GM18508 (cell line): Measurements from ENCODE around the gene UBE2Z.
"Not testable (repeated sequence)": the region's sequence is repeated elsewhere in the genome, so short reads cannot be mapped to it uniquely, and the experiment has no call there.

ENCODE experiments used
- ATAC-seq: cut with Tn5 transposase; IDR thresholded peaks from one replicate; pipeline ENCODE4 v1.9.1; 2021; ENCODE audit warnings: moderate number of reproducible peaks; ENCODE audit not compliant: insufficient read depth, unreplicated experiment

The UBE2Z gene

DNA sequence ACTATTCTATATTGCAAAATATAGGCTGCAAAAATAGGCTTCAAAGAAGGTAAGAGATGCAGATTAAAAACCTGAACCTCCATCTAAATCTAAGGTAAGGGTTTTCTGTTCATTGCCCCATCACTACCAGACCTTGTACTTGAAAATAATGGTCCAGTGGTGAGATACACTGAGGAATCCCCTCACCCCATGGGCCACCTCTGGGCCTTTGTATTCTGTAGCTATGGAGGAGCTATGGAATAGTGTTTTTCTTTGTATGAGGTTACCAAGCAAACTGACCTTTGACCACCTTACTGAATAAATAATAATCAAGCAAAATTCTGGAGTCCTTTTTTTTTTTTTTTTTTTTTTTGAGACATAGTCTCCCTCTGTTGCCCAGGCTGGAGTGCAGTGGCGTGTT is 4.8 kb upstream of the UBE2Z start:
- ATAC-seq = no peak

DNA sequence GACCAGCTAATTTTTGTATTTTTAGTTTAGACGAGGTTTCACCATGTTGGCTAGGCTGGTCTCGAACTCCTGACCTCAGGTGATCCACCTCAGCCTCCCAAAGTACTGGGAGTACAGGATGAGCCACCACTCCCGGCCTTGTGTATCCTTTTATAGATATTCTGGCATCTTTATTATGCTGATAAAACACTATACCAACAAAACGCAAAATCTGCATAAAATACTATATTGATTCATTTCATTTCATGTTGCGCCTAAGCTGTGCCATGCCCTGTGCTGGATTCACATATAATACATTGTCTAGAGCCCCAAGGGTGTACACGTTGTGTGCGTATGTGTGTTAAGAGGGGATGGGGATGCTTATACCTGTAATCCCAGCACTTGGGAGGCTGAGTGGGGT is 3.8 kb upstream of the UBE2Z start:
- ATAC-seq = no peak

DNA sequence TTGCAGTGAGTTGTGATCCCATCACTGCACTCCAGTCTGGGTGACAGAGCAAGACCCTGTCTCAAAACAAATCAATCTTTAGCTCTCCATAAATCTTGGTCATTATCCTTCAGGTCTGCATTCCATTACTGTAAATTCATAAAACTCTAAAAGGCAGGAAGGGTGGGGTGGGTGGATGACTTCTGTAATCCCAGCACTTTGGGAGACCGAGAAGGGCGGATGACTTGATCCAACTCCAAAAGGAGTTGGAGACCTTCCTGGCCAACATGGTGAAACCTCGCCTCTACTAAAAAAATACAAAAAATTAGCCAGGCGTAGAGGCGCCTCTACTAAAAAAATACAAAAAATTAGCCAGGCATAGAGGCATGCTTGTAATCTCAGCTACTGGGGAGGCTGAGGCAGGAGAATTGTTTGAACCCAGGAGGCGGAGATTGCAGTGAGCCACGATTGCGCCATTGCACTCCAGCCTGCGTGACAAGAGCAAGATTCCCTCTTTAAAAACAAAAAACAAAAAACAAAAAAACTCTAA is 2.2 kb upstream of the UBE2Z start:
- no peak for ATAC-seq

DNA sequence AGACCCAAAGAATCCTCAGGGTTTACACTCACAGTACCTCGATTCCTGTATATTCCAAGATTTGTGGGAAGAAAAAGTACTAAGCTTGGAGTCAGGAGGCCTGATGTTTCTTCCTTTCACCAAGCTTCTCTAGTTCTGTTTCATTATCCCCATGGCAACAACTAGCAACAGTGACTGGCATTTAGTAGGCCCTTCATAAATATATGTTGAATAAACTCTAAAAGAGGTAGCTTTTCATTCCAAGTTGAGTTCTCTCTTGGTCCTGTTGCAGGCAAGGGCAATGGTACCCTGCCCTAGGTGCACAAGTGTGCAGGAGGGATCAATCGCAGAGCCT is 527 bp upstream of the UBE2Z start:
- no peak for ATAC-seq

DNA sequence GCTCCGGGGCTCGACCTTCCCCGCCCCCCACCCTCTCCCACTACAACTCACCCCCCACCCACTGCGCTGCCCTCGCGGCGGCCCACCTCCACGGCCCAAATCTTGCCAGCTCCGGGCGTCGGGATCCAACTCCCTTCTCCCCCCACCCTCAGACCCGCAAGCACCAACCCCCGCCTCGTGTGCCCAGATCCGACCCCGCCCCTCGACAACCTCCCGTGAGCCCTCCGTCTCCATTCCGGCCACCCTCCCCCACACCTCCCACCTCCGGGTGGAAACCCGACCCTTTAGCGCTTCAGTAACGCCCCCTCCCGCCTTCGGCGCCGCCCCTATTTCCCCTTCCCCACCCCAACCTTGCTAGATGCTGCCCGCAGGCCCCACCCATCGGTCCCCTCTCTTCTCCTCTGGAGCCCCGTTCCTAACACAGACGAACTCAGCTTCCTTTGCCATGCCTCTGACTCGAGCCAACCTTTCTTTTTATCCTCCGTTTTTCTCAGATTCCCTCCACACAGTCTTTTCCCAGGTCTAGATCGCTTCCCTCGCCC is 717 bp downstream of the UBE2Z start:
- no peak for ATAC-seq

DNA sequence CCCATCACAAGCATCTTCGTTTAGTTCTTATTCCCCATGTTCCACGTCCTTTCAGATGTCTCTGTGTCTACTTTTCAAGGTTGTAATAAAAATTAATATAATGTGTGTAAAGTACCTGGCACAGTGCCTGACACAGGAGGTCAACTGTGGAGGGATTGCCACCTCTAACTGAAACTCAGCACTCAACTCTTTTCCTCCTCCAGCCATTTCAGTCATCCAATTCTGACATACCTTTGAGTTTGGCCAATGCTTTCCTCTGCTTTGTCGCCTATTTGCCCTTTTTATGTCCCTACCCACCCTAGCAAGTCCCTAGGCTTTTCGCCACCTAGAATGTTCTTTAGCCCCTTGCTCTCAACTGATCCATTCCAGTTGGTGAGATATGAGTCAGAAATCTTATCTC is 1.6 kb downstream of the UBE2Z start:
- ATAC-seq = no peak

DNA sequence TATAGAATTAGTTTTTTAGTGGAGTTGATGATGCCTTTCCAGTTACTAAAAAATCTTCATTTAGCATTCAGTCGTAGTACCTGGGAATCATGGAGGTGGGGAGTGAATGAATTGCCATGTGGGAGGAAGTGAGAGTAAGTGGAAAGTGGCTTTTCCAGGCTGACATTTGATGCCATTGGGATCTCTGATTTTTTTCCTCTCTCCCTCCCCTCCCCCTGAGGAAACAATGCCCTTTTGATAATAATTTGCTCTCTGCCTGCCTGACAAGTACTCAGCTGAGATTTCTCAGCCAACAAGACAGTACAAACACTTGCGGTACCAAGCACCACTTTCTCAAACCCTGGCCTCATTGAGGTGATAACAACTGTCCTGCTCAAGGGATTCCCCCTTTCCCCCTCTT is 2.2 kb downstream of the UBE2Z start:
- ATAC-seq = no peak

DNA sequence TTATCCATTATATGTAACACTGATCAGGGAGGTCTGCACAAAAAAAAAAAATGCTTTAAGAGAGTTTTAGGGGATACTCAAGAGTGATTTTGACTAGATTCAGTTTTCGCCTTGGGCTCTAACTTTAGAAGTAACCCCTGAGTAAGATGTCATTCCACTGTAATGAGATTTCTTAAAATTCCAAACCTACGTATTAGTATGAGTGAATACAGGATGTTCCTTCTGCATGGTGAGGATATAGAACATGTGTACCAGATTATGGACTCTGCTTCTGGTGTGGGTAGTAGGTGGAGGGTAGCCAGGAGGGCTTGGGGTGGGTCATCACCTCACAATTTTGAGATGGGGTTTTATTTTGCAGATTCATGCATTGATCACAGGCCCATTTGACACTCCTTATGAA is 4.3 kb downstream of the UBE2Z start:
- ATAC-seq = no peak

DNA sequence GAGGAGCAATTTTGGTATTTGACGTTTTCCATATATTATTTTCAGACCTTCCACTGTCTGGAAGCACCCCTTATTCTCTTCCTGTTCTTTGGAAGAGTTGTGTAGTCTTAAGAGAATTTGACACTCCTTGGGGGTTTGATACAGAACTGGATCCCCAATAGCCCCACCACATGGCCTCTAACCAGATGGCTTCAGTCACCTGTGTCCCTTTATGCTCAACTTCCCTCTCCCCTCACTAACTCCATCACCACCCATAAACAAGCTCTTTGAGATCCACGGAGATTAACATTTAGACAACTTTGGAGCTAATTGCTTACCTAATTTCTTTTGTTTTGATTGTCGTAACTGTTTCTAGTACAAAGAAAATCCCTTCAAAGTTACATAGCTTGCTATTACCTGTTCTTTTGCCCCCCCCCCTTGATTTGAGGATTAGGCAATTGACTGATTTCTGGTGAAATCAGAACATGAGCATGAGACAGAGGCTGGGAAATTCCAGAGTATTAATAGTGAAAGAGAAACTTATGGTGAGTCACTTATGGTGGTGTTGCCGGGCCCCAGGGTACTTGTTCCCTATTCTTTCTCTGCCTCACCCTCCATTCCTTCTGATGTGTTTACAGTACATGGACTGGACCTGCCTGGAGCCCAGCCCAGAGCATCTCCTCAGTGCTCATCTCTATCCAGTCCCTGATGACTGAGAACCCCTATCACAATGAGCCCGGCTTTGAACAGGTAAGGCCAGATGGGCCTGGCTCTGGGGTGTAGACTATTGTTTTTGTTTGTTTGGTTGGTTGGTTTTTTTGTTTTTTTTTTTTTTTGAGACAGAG is 7.5 kb downstream of the UBE2Z start:
- ATAC-seq = no peak

DNA sequence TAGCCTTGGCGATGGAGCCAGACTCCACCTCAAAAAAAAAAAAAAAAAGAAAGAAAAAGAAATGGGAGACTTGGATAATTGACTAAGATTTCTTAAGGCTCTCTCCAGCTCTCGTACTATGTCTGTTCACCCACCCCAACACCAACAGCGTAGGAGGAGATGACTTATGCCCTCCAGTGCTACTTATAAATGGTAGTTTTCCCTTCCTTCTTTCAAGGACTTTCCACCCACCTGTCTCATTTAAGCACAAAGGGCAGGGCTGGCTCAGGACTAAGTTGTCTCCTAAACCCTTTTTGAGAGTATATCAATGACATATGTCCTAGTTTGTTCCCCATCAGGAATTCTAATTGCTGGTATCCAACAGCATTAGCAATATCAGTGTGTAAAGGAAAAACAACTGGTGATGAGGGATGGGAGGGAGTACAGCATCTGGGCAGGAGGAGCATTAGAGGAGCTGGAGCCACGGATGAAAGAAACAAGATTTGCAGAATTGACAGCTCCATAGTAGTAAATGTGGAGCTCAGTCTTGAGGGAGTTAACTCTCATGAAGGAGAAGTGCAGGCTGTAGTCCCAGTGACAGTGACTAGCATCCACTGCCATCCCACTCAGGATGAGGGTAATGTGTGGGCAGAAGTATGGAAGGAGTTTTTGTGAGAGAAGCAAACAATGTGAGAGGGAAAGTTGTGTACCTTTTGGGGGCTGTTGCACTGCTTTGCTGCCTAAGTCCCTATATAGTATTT is 17.2 kb downstream of the UBE2Z start:
- ATAC-seq = no peak

DNA sequence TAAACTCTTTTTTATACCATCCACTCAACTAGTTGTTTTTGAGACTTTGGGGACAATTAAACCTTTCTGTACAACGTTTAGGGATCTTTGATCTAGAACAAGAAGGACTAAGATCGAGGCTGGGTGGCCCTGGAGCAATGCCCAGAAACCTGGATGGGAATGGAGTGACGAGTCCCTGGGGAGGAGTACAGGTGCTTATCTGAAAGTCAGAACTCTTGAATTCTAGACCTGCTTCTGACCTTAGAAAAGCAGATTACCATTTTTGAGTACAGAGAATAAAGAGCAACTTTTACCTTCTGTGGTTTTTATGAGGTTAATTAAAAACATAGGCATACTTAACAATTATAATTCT is 17.8 kb downstream of the UBE2Z start:
- ATAC-seq = no peak

DNA sequence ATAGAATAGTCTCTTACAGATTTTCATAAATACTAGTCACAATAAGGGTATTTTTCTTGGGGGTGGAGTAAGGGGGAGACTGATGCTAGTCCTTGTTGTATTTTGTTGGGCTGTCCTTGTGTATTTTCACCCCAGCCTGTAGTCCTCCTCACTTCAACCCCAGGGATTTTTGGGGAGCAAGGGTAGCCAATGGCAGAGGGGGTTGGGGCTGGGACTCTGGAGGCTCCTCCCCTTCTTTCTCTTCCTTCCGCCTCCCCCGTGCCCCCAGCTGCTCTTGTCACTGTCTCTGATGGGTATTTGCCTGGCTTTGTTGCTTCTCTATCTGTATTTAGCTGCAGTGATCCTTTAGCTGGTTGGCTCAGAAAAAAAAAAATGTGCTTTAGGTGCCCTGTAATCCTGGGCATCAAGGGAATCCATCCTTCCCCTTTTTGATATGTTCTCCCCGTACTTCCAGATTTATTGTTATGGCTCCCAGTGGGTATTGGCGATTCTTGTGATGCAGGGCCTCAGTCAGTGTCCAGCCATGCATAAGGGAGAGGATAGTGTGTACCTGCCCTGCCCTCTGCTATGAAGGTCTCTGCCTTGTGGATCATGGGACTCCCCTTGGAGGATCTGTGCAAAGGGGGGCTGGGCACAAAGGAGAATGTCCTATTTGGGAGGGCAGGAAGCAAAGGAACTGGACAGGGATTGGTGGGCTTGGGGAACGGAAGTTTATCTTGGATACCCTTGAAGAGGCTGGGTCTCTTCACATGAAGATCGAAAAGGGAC is 20.0 kb downstream of the UBE2Z start:
- ATAC-seq = no peak

DNA sequence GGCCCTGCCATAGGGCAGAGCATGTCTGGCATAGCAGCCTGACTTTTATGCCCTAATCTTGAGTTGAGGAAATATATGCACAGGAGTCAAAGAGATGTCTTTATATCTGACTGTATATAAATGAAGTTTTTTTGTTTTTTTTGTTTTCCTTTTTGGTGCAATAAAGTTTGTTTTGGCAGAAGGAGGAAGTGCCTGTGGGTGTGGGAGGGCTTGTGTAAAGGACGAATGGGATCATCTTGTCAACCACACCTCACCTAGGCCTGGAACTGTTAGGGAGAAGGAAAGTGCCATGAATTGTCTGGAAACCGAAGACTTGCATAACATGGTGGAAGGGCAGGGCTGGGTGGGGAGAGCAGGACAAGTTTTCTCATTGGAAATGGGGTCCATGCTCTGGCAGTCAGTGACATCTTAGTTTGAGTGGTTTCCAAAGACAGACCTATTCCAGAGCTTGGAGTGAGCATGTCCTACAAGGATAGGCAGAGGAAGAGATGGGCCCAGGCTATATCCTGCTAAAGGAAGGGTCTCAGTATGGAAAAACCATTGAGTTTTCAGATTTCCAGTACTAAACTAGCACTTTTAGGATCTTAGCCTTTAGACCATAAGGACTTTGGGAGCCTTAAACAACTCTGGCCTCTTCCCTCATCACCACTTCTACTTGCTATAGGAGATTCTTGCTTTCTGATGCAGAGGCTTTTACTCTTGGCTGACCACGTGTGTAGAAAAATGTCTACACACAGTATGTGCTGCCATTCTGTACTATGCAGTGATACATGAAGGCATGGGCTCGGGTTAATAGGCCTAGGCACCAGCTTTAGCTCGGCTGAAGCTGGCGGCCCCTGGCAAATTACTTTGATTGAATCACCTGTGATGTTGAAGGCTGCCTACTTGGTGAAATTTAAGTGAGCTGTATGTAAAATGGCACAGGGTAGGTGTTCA is 20.9 kb downstream of the UBE2Z start:
- ATAC-seq = no peak

DNA sequence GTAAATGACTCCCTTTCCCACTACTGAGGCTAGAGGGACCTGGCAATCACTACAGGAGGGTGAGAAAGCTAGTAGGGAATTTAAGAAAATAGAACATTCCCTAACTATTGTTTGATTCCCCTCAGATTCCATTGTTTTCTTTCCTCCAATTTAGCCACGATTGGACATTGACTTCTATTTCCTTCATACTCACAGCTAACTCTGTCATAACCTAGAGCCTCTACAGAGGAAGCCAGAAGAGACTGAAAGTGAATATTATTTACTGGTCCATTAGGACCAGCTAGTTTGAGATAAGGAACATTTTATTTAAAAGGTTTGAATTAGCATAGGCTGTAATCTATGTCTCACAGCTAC is 21.6 kb downstream of the UBE2Z start:
- no peak for ATAC-seq

DNA sequence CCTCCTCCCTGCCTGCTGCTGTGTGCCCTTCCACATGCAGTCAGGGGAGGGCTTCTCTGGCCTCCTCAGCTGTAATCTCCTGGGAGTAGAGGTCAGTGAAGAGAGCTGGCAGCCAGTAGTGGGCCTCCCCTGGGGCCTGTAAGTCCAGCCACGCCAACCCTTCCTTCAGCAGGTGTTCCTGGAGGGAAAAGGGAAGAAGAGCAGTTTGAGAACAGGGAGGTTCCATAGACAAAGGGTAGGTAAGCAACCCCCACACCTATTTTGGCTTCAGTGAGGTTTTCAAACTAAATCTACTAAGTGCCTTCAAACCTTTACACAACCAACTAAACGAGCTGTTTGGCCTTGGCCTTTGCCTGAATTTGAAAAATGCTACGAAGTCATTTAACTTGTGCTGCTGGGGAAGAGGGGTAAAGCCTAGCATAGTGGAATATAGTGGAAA is 22.2 kb downstream of the UBE2Z start:
- no peak for ATAC-seq

DNA sequence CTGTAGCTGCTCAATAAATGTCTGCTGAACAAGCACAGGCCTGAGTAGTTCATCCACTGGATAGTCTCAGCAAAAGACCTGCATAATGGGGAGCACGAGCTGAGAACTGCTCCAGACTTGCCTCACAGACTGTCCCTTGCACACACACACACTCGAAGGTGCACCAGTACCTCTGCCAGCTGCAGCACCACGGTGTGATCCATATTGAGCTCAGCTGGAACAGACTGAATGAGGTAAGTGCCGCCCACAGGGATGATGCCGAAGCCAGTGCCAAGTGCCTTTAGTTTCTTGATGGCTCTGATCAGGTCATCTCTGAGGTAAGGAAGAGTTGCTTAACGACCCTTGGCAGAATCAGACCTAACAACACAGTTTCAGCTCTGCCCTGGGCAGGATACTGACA is 24.8 kb downstream of the UBE2Z start:
- ATAC-seq = no peak

DNA sequence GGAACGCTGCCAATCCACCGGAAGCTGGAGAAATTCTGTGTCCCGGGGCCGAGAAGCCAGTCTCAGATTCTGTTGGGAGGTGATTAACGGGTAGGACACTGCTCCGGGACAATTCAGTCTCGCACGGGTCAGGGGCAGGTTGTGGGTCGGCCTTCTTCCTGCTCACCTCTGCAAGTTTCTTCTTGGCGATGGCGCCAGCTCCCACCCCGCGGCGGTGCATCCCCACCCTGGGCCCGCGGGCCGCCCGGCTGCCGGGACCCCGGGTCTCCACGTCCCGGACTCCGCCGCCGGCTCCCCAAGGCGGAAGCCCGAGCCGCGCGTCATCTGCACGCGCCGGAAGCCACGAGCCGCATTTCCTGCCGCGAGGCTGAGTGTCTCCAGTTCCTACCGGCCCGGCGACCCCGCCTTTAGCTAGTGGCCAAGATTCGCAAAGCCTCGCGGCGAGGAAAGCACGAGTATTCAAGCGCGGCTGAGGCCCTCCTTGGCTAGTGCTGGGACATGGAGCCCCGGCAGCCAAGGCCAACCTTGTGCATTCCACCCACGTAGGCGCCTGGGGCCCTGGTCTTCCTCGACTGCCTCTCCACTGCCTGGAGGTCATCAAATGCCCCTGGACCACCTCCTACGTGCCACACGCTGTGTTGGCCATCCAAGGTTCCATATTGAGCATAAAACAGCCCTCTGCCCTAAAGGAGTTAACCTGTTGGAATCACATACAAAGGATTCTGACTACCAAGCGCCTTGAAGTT is 36.5 kb downstream of the UBE2Z start, which contains the start of gene SNF8:
SNF8 (minus strand) TSS at position 328 of the 746 bp plus-strand sequence; CDS start at position 220, 108 bp downstream.
- no peak for ATAC-seq

DNA sequence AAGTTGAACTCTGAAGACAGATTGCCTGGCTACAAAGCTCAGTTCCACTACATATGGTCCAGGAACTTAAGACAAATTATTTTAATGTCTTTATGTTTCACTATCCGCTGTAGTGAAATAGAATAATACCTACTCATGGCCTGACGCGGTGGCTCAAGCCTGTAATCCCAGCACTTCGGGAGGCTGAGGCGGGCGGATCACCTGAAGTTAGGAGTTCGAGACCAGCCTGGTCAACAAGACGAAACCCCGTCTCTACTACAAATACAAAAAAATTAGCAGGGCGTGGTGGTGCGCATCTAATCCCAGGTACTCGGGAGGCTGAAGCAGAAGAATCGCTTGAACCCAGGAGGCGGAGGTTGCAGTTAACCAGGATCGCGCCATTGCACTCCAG is 37.0 kb downstream of the UBE2Z start:
- ATAC-seq = not testable (repeated sequence)

DNA sequence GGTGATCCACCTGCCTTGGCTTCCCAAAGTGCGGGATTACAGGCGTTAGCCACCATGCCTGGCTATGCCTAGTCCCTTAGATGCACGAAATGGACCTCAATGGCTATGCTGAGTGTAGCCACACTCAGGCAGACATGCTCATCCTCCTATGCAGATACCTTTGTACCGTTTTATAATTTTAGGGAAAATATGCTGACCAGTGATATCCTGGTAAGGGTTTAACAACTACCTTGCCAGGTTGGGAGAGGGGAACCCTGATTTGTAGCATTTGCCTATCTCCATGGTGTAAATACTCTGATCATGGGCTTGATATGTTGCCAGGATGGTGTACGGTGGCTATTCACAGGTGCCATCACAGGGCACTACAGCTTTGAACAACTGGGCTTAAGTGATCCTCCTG is 43.4 kb downstream of the UBE2Z start:
- no peak for ATAC-seq
